Kidney (tissue), 14 donors: Measurements from ENCODE around the gene HOXB8. TPM values are rescaled to one million over a fixed set of nuclear protein-coding genes. Genes with fewer than 3 reads are reported as not detected.

ENCODE experiments used
- DNase-seq, 5 donors: peaks; one replicate each; pipeline ENCODE4 v3.0.0-alpha.2; 2013 to 2020
- FAIRE-seq: peaks from 2 replicates; lab custom pipeline; 2012; peaks lifted over from hg19 to GRCh38; lab: Jason Lieb, UNC
- H3K27ac ChIP-seq, 2 donors: one replicate each; pipeline ENCODE4 v1.7.0; 2013; ENCODE audit warnings: low read depth in 2 of 2, low read length in 2 of 2, inconsistent platforms in 1 of 2
- H3K27me3 ChIP-seq: one replicate; pipeline ENCODE4 v1.7.1; 2013; ENCODE audit warnings: low read length, inconsistent platforms; ENCODE audit not compliant: control insufficient read depth, insufficient read depth
- H3K36me3 ChIP-seq, 3 donors: one replicate each; pipeline versions ENCODE4 v1.7.0 to v1.7.1; 2013; ENCODE audit warnings: low read length in 3 of 3, control low read depth in 1 of 3, inconsistent platforms in 1 of 3; ENCODE audit not compliant: insufficient read depth in 3 of 3, control insufficient read depth in 2 of 3
- H3K4me1 ChIP-seq, 3 donors: one replicate each; pipeline versions ENCODE4 v1.7.0 to v1.7.1; 2013; ENCODE audit warnings: low read length in 3 of 3, inconsistent platforms in 1 of 3, low read depth in 1 of 3; ENCODE audit not compliant: control insufficient read depth in 2 of 3, insufficient read depth in 2 of 3
- H3K4me3 ChIP-seq, 3 donors: one replicate each; pipeline versions ENCODE4 v1.7.0 to v1.8.1; 2013; ENCODE audit warnings: low read length in 3 of 3, control low read depth in 1 of 3, inconsistent platforms in 1 of 3
- H3K9ac ChIP-seq, 3 donors: one replicate each; pipeline versions ENCODE4 v1.7.0 to v1.7.1; 2013; ENCODE audit warnings: low read length in 3 of 3, control low read depth in 1 of 3, inconsistent platforms in 1 of 3
- H3K9me3 ChIP-seq, 3 donors: one replicate each; pipeline versions ENCODE4 v1.7.0 to v1.7.1; 2013; ENCODE audit warnings: low read length in 3 of 3, control low read depth in 1 of 3, inconsistent platforms in 1 of 3; ENCODE audit not compliant: control insufficient read depth in 2 of 3, insufficient read depth in 1 of 3
- intact Hi-C: fragments of 100-400 bp; cut with DNase I; formaldehyde crosslinking; loops from one replicate; pipeline ENCODE4 v1.11.1; 2022
- polyA plus RNA-seq: library from polyadenylated mRNA; stranded (reverse); fragments of 350-450 nt; fragmentation: Illumina TruSeq; extraction: RNeasy Lipid Tissue Mini Kit (QIAGEN cat#74804); gene quantifications from one replicate; pipeline ENCODE4 v1.2.3, GENCODE V29; 2014; ENCODE audit warnings: low read depth, low replicate concordance; ENCODE audit not compliant: insufficient read depth
- total RNA-seq: library from RNA; stranded (reverse); fragmentation: NEBNext Ultra II Directional; extraction: Animal tissue kit (Norgen Biotek cat#: 25700); gene quantifications from one replicate; pipeline ENCODE4 v1.2.1, GENCODE V29; 2021
- TF ChIP-seq, protein P1 (sequence below): IDR thresholded peaks from 3 replicates; pipeline ENCODE4 v1.5.1; 2012; ENCODE audit warnings: mild to moderate bottlenecking, moderate library complexity, borderline replicate concordance; ENCODE audit not compliant: insufficient read depth; ENCODE audit errors: extremely low read depth
- donor health status: control.
- donor health status: control.
- donor health status: control.
- donor health status: control.
- donor health status: control.
- donor health status: DM: yes; HTN: yes; CAD: no.
- donor health status: Normal renal cell carcinoma (clear cell type).

HOXB8 gene
- total and polyA plus RNA-seq, 2 donors from 2014 or later, result 19.3 to 48.7 TPM

- intact Hi-C loops, result no loop called here
- H3K9ac ChIP-seq, result no peak overlapping the region
- H3K36me3 ChIP-seq, result no peaks in the 10 kb centered on the region
- DNase-seq, result peak in 1 of 5 donors; percentile 39
- H3K4me3 ChIP-seq, result no peak overlapping the region
- H3K9me3 ChIP-seq, result no peaks in the 10 kb centered on the region
- TF ChIP-seq, protein P1, sequence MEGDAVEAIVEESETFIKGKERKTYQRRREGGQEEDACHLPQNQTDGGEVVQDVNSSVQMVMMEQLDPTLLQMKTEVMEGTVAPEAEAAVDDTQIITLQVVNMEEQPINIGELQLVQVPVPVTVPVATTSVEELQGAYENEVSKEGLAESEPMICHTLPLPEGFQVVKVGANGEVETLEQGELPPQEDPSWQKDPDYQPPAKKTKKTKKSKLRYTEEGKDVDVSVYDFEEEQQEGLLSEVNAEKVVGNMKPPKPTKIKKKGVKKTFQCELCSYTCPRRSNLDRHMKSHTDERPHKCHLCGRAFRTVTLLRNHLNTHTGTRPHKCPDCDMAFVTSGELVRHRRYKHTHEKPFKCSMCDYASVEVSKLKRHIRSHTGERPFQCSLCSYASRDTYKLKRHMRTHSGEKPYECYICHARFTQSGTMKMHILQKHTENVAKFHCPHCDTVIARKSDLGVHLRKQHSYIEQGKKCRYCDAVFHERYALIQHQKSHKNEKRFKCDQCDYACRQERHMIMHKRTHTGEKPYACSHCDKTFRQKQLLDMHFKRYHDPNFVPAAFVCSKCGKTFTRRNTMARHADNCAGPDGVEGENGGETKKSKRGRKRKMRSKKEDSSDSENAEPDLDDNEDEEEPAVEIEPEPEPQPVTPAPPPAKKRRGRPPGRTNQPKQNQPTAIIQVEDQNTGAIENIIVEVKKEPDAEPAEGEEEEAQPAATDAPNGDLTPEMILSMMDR, result no peak
- H3K27ac ChIP-seq, result no peak overlapping the region
- no peaks in the 10 kb centered on the region for H3K4me1 ChIP-seq
- H3K27me3 ChIP-seq, result peaks cover 43% of the 10 kb centered on the region
- no peak for FAIRE-seq
Measured at GRCh38 chr17:48637323-48638260, 22.5 kb upstream of the HOXB8 start.

DNA sequence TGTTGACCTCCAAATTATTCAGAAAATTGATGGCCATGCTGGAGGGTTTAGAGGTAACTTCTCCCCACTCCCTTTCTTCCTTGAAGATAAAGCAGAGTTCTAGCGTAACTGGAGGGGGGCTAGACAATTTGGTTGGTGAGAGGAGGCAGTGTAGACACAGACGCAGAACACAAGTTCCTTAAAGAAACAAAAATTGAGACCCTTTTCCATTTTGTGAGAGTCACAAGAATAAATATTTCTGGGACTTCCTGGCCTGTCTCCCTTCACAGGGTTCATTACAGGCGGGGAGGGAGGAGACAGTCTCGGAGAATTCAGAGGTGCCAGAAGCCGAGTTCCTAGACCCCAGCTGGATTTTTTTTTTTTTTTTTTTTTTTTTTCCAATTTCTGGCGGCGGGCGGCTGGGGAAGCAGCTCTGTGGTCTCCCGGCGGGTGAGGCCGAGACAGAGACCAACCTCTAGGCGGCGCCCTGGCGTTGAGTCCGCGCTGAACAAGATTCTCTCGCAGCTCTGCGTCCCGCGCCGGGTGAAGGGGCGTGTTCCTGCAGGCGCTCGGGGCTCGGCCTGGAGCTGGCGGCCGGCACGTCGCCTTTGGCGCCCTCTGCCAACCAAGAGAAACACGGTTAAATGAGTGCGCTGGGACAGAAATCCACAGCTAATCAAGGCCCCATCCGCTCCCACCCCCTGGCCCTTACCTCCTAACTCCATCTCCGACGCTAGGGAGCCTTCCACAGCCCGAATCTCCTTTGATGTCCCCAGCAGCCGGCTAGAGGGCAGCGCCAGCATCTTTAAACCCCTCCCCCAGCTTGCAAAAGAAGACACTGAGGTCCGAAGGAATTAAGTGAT, 21.3 kb upstream of the HOXB8 start:
- no peak for FAIRE-seq
- intact Hi-C loops, result no loop called here
- Histone ChIP-seq H3K9ac (peak overlapping the region in 1 of 3 donors; percentile 29), H3K4me3 (no peak overlapping the region), H3K27me3 (peaks cover 35% of the 10 kb centered on the region), H3K4me1 (no peaks in the 10 kb centered on the region), H3K36me3 (no peaks in the 10 kb centered on the region), H3K9me3 (no peaks in the 10 kb centered on the region), H3K27ac (no peak overlapping the region)
- TF ChIP-seq, protein P1, result peak; percentile 69
- DNase-seq, result peak; percentile 95 to 97 (median 96)

- DNase-seq, result peak in 1 of 5 donors; percentile 51
- no peak for FAIRE-seq
- Histone ChIP-seq H3K4me3 (no peak overlapping the region), H3K4me1 (no peaks in the 10 kb centered on the region), H3K27ac (no peak overlapping the region), H3K9me3 (no peaks in the 10 kb centered on the region), H3K9ac (no peak overlapping the region), H3K27me3 (peaks cover 39% of the 10 kb centered on the region), H3K36me3 (no peaks in the 10 kb centered on the region)
- TF ChIP-seq, protein P1, result no peak
- intact Hi-C loops, result no loop called here
Measured at GRCh38 chr17:48634493-48635208, 19.6 kb upstream of the HOXB8 start.
